IPS-NIHi7 (cell line): Measurements from ENCODE around the gene P2RY2.

ENCODE experiments used
- DNase-seq: peaks from one replicate; pipeline ENCODE4 v3.0.0; 2012; ENCODE audit warnings: mixed read lengths; ENCODE audit errors: extremely low spot score

Gene P2RY2

GRCh38 chr11:73204711-73205121 is 13.4 kb upstream of the P2RY2 start:
- no peak for DNase-seq

- DNase-seq: no peak
These were observed 12.3 kb upstream of the P2RY2 start for GRCh38 chr11:73205661-73206343.

GRCh38 chr11:73206801-73207200 is 11.3 kb upstream of the P2RY2 start:
- no peak for DNase-seq

GRCh38 chr11:73209892-73210291 is 8.2 kb upstream of the P2RY2 start:
- DNase-seq: no peak

- DNase-seq: no peak
These were observed 7.0 kb upstream of the P2RY2 start for GRCh38 chr11:73210916-73211667.

- no peak for DNase-seq
These were observed 4.6 kb upstream of the P2RY2 start for GRCh38 chr11:73213196-73214143.

- no peak for DNase-seq
These were observed 2.6 kb upstream of the P2RY2 start for GRCh38 chr11:73215191-73216134.

- DNase-seq: no peak
These were observed 1.6 kb upstream of the P2RY2 start for GRCh38 chr11:73216465-73216864.

- no peak for DNase-seq
These were observed 811 bp upstream of the P2RY2 start for GRCh38 chr11:73217131-73217809.

- DNase-seq: no peak
These were observed 323 bp upstream of the P2RY2 start for GRCh38 chr11:73217810-73218105.

GRCh38 chr11:73218830-73219215 is 742 bp downstream of the P2RY2 start:
- DNase-seq: no peak

- DNase-seq: no peak
These were observed 1.6 kb downstream of the P2RY2 start for GRCh38 chr11:73219396-73220285.

GRCh38 chr11:73221451-73221850 is 3.4 kb downstream of the P2RY2 start:
- no peak for DNase-seq

GRCh38 chr11:73221996-73222395 is 3.9 kb downstream of the P2RY2 start:
- no peak for DNase-seq

- no peak for DNase-seq
These were observed 6.1 kb downstream of the P2RY2 start for GRCh38 chr11:73223998-73224730.

- DNase-seq: no peak
These were observed 7.1 kb downstream of the P2RY2 start for GRCh38 chr11:73225001-73225686.

- no peak for DNase-seq
These were observed 7.8 kb downstream of the P2RY2 start for GRCh38 chr11:73225851-73226250.

GRCh38 chr11:73226297-73227006 is 8.4 kb downstream of the P2RY2 start:
- no peak for DNase-seq
